AG10803 (cell line): ENCODE measurements around the gene KSR1.
A peak's percentile ranks its signal among the peaks of the same experiment; 100 is the strongest.

Source experiments
- DNase-seq: peaks from one replicate; pipeline ENCODE4 v3.0.0; 2010; ENCODE audit warnings: low read depth
- H3K4me3 ChIP-seq: 2 replicates; pipeline ENCODE4 v1.5.1; 2011; ENCODE audit warnings: mild to moderate bottlenecking, low read length, control low read depth
- TF ChIP-seq, protein P1 (sequence below): conservative IDR thresholded peaks from 2 replicates; pipeline ENCODE4 v1.5.1; 2011; ENCODE audit warnings: mild to moderate bottlenecking, low read length, control low read depth, inconsistent platforms

KSR1 gene

GRCh38 chr17:27538156-27538955, 82.1 kb downstream of the KSR1 start:
- no peak for DNase-seq
- no peak overlapping the region for H3K4me3 ChIP-seq
- TF ChIP-seq, protein P1, sequence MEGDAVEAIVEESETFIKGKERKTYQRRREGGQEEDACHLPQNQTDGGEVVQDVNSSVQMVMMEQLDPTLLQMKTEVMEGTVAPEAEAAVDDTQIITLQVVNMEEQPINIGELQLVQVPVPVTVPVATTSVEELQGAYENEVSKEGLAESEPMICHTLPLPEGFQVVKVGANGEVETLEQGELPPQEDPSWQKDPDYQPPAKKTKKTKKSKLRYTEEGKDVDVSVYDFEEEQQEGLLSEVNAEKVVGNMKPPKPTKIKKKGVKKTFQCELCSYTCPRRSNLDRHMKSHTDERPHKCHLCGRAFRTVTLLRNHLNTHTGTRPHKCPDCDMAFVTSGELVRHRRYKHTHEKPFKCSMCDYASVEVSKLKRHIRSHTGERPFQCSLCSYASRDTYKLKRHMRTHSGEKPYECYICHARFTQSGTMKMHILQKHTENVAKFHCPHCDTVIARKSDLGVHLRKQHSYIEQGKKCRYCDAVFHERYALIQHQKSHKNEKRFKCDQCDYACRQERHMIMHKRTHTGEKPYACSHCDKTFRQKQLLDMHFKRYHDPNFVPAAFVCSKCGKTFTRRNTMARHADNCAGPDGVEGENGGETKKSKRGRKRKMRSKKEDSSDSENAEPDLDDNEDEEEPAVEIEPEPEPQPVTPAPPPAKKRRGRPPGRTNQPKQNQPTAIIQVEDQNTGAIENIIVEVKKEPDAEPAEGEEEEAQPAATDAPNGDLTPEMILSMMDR: no peak

DNA sequence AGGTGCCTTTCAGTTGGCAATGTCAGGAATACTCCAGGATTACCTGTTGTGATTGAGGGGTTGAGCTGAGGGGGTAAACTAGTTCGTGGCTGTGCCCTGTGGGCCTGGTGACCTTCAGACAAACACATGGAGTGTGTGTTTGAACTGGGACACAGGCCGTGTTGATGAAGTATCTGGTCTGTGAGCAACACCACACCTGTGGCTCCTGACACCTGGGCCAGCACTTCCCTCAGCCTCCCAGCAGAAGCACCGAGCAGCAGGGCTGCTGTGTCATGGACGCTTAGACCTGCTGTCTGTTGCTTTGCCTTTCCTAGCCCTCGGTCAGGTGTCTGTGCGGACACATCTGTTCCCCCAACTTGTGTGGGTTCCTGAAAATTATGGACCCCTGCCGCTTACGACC, 82.9 kb downstream of the KSR1 start:
- no peak overlapping the region for H3K4me3 ChIP-seq
- no peak for DNase-seq
- TF ChIP-seq, protein P1: no peak

- TF ChIP-seq, protein P1: no peak
- DNase-seq: no peak
- H3K4me3 ChIP-seq: peak overlapping the region; percentile 13; the same call in 1 of the 2 replicates
These were observed 83.6 kb downstream of the KSR1 start for GRCh38 chr17:27539794-27540317.

GRCh38 chr17:27540318-27541101, 84.3 kb downstream of the KSR1 start:
- H3K4me3 ChIP-seq: peak overlapping the region; percentile 47
- peak; percentile 99 for DNase-seq
- TF ChIP-seq, protein P1: no peak

GRCh38 chr17:27541301-27542023, 85.2 kb downstream of the KSR1 start:
- TF ChIP-seq, protein P1: no peak
- no peak overlapping the region for H3K4me3 ChIP-seq
- DNase-seq: no peak

GRCh38 chr17:27542841-27543463, 86.7 kb downstream of the KSR1 start:
- no peak overlapping the region for H3K4me3 ChIP-seq
- TF ChIP-seq, protein P1: no peak
- no peak for DNase-seq
